GM12891 (cell line): ENCODE results near the gene TSC1.

ENCODE experiments used
- POLR2AphosphoS5 ChIP-seq: IDR thresholded peaks from 2 replicates; pipeline ENCODE4 v1.6.1; 2011; ENCODE audit warnings: low read depth, low read length, control low read depth
- TAF1 ChIP-seq: IDR thresholded peaks from 2 replicates; pipeline ENCODE4 v1.6.1; 2011; ENCODE audit warnings: low read depth, low read length, control low read depth

GRCh38 chr9:132985489-132985888, 41.1 kb upstream of the TSC1 start:
- TF ChIP-seq TAF1 (no peak), POLR2AphosphoS5 (no peak)
